22Rv1 (cell line): Measurements from ENCODE around the gene ZNF609.

ENCODE experiments used
- ZFX ChIP-seq: fragments of 450-650 bp; IDR thresholded peaks from 2 replicates; pipeline ENCODE4 v1.6.1; 2017; ENCODE audit warnings: antibody characterized with exemption, borderline replicate concordance
- TF ChIP-seq, protein P1 (sequence below): fragments of 450-650 bp; IDR thresholded peaks from 2 replicates; pipeline ENCODE4 v1.5.1; 2017; ENCODE audit warnings: mild to moderate bottlenecking

DNA sequence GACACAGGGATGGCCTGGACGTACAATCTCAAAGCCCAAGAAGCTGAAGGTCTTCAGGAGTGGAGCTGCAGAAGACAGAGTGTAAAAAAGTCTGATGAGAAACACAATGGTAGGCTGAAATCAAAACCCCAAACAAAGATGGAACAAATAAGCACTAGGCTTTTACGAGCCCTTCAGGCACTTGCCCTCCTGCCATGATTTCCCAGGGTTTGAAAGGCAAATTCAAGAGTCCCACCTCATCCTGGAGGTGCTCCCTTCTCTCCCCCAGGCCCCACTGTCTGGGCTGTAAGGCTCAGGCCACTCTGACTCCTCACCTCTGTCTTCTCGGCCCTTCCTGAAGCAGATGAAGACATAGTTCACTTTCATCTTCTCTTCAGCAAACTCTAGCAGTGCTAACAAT, 228.4 kb downstream of the ZNF609 start:
- TF ChIP-seq, protein P1, sequence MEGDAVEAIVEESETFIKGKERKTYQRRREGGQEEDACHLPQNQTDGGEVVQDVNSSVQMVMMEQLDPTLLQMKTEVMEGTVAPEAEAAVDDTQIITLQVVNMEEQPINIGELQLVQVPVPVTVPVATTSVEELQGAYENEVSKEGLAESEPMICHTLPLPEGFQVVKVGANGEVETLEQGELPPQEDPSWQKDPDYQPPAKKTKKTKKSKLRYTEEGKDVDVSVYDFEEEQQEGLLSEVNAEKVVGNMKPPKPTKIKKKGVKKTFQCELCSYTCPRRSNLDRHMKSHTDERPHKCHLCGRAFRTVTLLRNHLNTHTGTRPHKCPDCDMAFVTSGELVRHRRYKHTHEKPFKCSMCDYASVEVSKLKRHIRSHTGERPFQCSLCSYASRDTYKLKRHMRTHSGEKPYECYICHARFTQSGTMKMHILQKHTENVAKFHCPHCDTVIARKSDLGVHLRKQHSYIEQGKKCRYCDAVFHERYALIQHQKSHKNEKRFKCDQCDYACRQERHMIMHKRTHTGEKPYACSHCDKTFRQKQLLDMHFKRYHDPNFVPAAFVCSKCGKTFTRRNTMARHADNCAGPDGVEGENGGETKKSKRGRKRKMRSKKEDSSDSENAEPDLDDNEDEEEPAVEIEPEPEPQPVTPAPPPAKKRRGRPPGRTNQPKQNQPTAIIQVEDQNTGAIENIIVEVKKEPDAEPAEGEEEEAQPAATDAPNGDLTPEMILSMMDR, result no peak
- TF ChIP-seq ZFX, result no peak
